HK-2 (cell line): ENCODE measurements around the gene SEMA5B.

Experiments
- DNase-seq: peaks from one replicate; pipeline ENCODE4 v3.0.0-alpha.2; 2018; ENCODE audit not compliant: unreplicated experiment

The SEMA5B gene

DNA sequence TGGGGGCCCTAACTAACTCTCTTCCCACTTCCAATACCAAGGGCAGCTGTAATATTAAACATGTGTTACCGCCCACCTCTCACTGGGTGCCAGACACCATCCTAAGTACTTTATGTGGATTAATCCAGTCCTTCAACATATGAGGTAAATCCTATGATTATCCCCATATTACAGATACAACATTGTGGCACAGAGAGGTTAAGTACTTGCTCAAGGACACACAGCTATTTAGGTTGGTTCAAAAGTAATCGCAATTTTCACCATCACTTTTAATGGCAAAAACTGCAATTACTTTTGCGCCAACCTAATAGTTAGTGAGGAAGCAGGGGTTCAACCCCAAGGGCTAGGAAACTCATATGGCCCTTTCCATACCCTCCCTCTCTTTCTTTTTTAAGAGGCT lies 100.8 kb downstream of the SEMA5B start:
- no peak for DNase-seq

DNA sequence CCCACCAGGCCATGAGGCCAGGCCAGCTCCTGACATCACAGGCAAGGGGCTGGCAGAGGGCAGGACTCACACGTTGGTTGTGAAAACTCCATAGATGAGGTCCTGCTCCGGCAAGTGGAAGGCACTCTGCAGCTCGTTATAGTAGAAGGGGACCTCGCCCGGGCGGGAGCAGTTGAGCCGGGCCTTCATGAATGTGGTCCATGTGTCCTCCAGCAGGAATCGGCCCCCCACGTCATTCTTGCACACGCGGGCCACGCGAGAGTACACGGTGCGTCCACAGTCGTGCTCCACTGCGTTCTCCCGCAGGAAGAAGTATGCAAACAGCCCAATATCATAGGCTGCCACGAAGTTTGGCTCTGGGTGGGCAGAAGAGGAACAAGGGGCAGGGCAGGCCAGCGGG lies 101.2 kb downstream of the SEMA5B start:
- DNase-seq: no peak

DNA sequence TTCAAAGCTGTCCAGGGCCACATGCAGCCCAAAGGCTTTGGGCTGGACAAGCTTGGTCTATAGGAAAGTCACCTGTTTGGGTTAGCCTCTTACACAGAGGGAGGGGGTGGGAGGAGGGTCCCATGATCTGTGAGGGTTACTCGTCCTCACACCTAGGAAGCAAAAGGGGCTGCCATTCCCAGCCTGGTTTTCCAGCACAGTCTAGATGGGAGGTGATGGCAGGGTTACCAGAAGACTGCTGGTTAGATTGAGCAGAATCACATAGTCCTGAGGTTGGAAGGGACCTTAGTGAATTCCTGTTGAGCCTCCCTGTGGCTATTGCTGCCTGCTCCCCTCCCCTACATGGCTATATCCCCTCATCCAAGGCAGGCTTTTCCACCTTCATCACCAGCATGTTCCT lies 101.8 kb downstream of the SEMA5B start:
- no peak for DNase-seq

DNA sequence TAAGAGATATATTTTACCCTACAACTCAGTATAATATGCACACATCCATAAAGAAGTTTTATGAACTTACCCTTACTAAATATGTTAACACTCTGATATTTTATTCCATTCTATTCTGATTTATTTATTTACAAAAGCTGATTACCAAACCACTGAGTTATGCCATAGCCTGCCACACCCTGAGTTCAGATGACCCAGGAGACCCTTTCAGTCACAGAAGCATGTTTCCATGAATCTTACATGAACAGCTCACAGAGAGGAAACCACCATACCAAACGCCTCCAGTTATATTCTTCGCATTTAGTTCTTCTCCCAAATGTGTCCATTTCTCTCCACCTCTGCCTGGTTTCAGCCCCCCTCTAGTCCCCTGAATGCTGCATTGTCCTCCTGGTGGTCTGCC lies 103.5 kb downstream of the SEMA5B start:
- DNase-seq: no peak

DNA sequence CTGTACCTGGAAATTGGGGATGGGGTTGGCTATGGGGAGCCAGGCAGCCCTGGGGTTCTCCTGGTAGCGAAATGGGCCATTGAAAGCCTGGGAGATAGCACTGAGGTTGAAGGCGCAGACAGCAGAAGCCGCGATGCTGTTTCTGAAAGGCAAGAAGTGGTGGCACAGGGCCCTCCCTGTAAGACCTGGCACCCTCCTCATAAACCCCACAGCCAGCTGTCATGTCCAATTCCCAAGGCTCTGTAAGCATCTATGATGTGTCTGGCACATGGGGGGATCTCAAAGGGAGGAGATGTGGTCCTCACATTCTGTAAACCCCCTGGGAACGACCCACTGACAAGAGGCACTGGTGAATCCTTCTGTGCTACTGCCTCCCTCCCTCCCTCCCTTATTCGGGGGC lies 104.0 kb downstream of the SEMA5B start:
- no peak for DNase-seq

DNA sequence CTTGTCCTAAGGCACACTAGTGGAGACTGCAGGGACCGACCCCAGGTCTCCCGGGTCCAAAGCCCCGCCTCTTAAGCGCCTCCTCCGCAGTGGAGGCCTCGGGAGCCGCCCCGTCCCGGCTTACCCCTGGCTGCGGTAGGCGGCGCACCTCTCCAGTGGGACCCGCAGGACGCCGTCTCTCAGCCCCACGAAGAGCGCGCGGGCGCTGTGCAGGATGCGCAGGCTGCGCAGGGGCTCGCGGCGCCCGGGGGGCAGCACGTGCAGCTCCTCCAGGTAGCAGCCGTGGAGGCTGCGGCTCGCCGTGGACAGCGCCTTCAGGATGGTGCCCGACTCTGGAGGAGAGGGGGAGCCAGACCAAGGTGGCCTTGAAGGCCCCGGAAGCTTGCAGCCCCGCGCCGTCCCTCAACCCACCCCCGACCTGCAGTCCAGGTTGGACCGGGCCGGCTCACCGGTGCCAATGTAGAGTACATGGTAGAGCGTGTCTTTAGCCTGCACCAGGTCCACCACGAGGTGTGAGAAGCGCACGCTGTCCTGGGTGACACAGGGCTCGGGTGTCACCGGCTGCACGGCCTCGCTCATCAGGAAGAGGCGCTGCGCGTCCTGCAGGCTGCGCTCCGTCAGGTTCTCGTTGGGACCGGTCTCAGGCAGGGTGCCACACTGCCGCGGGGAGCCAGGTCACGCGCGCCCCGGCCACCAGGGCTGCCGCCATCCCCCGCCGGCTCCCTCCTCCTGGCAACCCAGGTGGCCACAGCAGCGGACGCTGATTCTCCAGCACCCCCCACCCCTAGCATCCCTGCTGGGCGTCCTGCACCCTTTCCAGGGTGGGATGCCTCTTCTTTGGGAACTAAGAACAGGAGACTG lies 105.5 kb downstream of the SEMA5B start:
- DNase-seq: no peak

DNA sequence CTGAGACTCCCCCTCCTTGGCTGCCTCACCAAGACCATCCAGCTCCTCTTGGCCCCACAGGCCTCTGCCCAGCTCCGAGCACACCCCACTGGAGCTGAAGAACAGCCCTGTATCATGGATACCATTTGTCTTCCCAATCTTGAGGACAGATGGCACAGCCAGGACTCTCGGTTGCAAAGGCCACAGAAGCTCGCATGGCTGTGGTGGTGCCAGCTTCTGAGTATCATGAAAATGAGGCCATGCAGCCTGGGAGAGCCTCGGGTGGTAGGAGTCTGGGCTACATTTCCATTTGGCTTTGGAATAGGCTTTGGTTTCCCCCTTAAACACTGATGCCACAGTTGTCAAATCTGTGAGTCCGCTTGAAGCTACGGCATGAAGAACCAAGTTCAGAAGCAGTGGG lies 106.6 kb downstream of the SEMA5B start:
- DNase-seq: no peak

DNA sequence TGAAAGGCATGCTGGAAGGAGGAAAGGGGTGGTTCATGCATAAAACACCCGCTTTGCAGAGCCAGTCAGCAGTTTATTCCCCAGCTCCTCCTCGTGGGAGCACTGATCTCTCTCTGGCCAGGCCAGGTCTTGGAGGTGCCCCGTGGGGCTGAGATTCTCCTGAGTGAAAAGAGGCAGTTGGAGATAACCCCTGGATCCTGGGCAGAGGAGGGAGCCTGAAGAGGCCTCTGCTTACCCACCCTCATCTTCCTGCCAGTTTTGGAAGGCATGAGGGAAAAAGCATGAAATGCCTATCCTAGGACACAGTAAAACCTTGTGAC lies 108.3 kb downstream of the SEMA5B start:
- DNase-seq: no peak

DNA sequence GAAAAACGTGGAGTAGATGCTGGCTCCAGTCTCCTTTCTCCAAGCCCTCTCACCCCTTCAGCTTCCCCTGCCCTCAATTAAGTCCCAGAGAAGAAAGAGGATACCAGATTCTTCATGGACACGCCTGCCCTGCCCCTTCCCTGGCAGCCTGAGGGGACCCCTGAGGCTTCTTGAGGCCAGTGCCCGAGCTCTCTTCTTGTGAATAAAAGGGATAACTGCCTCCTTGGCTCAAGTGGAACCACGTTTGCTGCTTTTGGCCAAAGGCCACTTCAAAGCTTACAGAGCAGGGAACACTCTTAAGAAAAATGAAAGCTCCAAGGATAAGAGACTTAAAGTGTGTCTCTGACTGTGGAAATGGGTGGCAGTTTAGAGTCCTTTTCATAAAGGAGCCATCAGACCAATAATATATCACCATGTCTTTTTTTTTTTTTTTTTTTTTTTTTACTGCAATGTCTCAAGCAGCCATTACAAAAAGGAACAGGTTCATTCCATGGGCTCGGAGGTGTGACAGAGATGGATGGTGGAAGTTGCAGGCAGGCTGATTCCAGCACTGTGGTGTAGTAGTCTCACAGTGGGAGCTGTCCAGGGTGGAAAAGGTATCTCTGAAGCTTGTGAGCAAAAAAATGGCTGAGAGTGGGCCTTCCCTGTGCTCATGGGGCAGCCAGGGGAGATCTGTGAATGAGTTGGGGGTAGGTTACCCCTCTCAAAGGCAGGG lies 108.8 kb downstream of the SEMA5B start:
- DNase-seq: no peak

DNA sequence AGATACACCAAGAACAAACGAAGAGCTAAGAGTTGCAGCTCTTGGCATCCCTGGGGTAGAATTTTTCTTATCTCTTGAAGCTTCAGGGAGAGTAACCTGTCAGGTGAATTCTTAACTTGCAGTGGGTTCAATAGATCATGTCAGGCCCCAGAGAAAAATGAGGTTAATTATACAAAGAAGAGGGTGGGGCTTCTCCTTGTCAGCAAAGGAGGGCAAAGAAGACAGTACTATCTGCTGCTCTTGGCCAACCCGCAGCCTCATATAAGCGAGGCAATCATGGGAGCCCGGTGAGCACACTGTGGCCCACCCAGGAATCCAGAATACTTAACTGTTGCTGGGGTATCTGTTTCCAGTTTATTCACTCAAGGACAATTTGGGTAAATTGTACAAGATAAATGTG lies 110.2 kb downstream of the SEMA5B start:
- DNase-seq: no peak

DNA sequence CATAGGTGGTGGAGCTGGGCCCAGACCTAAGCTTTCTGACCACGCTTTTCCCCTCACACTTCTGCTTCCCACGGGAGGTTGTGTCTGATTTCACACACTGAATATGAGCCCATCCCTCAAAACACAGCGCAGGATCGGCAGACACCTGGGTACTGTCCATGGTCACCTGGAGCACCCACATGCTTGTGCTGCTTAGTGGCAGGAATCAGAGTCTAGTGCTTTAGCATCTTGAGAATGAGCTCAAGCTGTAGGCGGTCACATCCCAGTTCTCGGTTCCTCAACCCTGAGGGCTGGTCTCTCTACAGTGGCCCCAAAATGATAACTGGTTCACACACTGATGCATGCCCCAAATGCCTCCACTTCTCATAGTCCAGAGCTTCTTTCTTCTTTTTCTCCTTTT lies 111.0 kb downstream of the SEMA5B start:
- DNase-seq: no peak

DNA sequence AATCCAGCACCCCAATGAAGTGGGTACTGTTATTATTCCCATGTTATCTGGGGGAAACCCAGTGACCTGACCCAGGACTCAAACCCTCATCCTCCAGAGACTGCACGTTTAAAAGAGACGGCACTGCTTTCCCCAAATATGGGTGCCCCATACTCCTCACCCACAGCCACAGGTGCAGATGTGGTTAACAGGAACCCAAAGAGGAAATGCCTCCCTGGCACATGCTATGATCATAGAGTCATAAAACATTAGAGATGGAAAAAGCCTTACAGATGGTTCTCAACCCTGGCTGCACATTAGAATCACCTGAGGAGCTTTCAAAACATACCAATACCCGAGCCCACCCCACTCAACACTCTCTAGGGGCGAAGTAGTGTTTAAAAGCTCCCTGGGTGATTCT lies 111.5 kb downstream of the SEMA5B start:
- DNase-seq: no peak

DNA sequence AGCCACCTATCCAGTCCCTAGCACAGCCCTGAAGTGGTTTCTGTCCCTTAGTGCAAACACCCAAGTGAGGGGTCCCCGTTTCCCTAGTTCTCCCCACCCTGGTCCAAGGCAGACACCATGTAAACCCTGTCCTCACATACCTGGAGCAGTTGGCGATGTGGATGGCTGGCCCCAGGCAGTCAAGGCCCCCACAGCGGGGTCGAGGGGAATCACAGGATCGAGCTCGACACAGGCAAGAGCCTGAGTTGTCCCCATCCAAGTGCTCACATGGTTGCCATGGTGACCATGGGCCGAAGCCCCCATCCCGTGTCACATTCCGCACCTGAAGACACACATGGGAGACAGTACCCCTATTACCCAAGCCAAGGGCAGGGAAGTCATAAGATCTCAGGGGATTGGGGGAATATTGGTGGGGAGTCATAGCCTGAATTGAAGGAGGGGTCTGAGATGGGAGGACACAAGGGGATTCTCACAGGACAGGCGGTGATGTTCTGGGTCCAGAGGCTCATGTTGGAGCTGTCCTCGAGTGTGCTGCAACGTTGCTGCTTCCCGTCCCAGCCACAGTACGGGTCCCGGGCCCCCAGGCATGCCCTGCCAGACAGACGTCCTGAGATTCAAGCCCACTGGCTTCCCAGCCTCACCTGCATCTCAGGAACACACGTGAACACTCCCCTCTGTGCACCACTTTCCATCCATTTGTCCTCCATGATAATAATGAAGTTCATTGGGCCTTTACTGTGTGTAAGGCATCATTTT lies 112.1 kb downstream of the SEMA5B start:
- DNase-seq: no peak

DNA sequence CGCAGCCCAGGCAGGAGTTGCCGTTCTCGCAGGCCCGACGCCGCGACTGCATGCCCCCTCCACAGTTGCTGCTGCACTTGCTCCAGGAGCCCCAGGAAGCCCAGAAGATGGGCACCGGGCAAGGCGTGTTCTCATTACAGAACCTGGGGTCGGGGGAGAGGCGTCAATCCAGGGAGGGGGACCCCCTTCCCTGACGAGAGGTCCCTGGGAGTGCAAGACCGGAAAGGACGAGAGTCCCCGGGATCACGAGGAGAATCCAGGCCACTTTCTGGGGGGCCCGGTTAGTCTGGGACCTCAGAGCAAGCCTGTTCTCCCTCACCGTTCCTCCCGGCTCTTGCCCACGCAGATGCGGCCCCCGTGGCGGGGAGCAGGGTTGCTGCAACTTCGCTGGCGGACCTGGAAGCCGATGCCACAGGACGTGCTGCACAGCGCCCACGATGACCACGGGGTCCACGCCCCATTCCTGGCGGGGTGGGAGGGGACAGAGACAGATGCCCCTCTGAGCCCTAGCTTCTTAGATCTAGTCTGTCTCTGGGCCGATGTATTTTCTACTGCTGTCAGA lies 113.9 kb downstream of the SEMA5B start:
- no peak for DNase-seq

DNA sequence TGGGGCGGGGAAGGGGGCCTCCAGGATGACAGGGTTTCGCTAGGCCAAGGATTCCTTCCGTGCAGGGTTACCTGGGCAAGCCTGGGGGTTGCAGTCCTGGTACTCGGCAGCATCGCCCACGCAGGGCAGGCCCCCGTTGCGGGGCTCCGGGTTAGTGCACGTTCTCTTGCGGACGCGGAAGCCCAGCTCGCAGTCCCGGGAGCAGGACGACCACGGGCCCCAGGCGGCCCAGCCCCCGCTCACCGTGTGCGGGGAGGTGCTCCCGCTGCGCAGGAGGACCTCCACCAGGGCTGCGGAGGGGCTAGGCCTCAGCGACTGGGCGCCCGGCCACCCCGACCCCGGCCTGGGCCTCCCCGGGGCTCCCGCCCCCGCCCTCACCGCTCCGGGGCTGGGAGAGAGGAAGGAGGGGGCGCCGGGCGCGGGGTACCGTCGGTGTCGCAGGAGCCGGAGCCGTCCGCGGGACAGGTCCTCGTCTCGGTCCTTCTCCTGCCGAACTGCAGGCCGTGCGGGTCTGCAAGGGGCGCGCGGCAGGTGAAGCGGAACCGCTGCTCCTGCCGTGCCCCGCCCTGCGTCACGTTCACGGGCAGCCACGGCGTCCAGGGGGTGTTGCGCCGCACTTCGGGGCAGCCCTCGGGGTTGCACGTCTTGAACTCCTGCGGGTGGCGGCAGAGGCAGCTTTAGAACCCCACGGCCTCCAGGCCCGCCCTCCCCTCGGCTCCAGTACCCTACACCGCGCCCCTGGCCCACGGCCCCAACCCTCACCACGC lies 114.6 kb downstream of the SEMA5B start:
- DNase-seq: no peak

DNA sequence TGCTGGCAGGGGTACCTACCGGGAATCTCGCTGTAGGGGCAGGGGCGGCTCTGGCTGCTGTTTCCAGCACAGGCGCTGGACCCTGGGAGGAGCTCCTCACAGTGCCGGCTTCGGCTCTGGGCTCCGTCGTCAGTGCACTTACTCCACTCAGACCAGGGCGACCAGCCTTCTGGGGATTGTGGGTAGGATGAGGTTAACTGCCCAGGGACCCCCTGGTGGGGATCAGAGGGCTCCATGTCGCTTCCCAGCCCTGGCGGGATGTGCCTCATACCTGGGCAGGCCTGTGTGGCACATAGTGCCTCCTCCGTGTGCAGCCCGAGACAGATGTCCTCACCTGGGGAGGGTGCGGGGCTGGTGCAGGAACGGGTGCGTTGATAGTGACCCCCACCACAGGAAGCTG lies 115.7 kb downstream of the SEMA5B start:
- no peak for DNase-seq

DNA sequence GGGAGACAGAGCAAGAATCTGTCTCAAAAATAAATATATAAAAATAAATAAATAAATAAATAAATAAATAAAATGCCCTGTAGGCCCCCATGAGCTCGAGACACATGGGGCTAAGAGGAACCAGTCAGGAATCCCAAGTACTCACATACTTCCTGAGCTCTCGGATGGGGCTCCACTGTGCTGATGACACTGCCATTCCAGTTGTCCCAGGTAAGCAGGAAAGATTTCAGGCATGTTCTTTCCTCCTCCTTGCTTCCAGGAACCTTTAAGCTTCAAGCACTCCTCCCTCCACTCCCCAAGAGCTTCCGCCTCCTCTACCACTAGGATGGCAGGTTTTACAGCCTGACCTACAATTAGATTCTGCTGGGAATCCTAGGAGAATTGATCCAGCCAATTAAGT lies 119.3 kb downstream of the SEMA5B start:
- no peak for DNase-seq

DNA sequence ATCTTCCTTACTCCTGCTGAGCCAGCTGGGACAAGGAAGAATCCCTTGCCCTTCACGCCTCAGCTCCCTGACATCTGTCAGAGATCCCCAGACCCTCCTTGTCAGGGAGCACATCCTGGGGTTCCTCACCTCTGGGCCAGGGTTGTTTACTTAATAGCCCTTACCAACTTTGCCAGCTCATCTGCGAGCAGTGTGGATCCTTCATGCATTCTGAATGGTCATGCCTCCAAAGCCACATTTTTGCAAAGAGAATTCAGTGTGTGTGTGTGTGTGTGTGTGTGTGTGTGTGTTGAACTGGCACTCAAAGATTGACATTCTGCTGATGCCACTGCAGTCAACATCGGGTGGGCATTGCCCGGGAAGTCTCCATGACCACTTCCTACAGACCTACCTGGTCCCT lies 120.1 kb downstream of the SEMA5B start:
- no peak for DNase-seq

DNA sequence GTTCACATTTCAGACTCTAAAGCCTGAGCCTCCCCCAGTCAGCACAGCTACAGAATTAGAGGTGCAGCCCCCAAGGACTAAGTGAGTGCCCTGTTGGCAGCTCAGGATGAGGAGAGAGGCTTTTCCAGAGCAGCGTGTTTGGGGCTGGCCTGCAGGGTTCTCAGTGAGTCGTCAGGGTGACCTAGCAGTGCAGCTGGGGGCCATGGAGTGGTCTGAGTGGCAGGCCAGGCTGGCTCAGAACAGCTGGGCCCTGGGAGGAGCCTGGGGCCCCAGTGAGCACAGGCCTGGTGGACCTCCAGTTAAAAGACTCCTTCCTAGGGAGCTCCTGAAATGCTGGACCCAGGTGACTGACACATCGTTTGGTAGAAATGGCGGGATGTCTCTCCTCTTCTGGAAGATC lies 124.4 kb downstream of the SEMA5B start:
- no peak for DNase-seq

DNA sequence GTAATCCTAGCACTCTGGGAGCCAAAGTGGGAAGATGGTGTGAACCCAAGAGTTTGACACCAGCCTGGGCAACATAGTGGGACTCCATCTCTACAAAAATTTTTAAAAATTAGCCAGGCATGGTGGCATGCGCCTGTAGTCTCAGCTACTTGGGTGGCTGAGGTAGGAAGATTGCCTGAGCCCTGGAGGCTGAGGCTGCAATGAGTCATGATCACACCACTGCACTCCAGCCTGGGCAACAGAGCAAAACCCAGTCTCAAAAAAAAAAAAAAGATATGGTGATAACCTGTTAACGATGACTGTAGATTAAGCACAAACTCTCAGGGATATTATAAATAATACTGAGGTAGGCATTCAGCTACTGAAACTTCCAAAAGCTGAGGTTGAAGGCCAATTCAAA lies 125.2 kb downstream of the SEMA5B start:
- DNase-seq: peak; percentile 49

DNA sequence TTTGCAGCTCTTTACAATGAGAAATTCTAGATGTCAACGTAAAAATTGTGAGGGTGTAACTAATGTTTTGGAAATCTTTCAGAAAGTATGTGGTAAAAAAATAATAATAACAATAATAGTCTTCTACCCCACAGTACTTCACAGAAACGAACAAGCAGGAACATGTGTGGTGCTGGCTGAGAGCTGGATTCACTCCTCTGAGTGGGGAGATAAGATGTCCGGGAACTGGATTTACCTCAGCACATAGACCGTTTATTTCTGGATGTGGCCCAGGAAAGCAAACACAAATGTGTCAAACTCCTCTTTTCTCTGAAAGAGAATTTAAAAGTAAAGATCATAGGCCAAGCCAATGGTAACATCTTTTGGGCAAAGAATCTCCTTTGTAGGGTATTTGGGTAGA lies 129.3 kb downstream of the SEMA5B start:
- DNase-seq: no peak
